Activated CD8-positive, alpha-beta memory T cell treated with anti-CD3 and anti-CD28 coated beads for 1 hour (primary cell): Measurements from ENCODE around the gene CCDC28B.

Experiments used
- DNase-seq, 2 donors: peaks; one replicate each; pipeline ENCODE4 v3.0.0-alpha.2; 2020; ENCODE audit warnings: low read depth in 1 of 2; ENCODE audit errors: extremely low read depth in 1 of 2

CCDC28B gene

DNA sequence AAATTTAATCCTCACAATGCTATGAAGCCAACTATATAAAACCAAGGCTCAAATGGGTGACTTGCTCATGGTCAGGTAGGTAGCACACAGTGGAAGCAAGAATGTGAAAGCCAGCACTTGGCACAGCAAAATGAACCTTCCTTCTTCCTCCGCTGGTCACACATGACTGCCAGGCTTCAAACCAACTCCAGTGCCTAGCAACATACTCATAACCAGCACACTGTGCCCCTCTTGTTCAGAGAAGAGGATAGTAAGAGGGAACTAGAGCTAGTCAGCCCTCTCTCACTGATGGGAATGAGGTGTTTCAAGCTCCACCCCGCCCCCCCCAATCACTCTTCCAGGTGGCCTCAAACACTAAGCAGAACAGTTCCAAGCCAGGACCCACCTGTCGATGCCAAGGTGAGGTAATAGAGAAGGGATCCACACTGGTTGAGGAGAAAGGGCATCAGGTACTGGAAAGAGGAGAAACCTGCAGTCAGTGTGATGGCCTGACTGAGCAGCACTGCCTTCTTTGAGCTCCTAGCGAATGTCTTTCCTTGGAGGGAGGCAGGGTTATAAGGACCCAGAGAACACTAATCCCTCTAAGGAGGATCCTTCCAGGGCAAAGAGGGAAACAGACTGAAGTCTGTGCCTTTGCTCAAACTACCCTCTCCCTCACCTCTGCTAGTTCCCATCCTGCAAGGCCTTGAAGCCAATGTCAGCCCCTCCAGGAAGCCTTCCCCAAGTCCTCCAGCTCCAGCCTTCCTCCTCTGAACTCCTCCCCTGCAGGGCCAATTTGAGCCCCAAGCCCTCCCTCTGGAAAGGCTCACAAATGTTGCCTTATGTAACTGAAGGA, 20.6 kb downstream of the CCDC28B start:
- DNase-seq = no peak

- no peak for DNase-seq
These were observed 21.2 kb downstream of the CCDC28B start for GRCh38 chr1:32221581-32221979.

- peak; percentile 82 to 83 for DNase-seq
These were observed 21.8 kb downstream of the CCDC28B start, which contains the start of the genes EIF3I and TMEM234 for GRCh38 chr1:32221980-32222755. Gene EIF3I (plus strand): TSS chr1:32222407. CDS start chr1:32222442, 35 bp downstream. Gene TMEM234 (minus strand): TSS chr1:32222353. CDS start chr1:32222322, 31 bp downstream.

- DNase-seq = no peak
These were observed 23.3 kb downstream of the CCDC28B start for GRCh38 chr1:32223683-32224082.

- DNase-seq = no peak
These were observed 23.9 kb downstream of the CCDC28B start for GRCh38 chr1:32224285-32224684.

DNA sequence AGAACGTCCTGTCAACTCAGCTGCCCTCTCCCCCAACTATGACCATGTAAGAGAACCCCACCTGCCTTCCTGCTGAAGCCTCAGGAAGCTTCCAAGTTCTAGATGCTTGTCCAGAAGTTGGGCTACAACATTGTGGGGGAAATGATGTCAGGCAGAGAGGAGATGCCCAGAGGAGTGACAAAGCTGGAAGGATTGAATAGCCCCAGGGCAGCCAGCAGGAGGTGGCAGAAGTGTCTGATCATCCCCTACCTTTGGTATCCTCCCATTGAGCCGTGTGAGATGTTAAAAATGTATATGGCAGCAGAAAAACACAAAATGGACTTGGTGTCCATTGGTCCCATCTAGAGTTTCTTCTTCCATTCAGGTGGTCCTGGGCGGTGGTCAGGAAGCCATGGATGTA, 28.4 kb downstream of the CCDC28B start:
- no peak for DNase-seq

- no peak for DNase-seq
These were observed 31.5 kb downstream of the CCDC28B start for GRCh38 chr1:32231843-32232432.

GRCh38 chr1:32232558-32233304, 32.3 kb downstream of the CCDC28B start:
- DNase-seq = no peak

DNA sequence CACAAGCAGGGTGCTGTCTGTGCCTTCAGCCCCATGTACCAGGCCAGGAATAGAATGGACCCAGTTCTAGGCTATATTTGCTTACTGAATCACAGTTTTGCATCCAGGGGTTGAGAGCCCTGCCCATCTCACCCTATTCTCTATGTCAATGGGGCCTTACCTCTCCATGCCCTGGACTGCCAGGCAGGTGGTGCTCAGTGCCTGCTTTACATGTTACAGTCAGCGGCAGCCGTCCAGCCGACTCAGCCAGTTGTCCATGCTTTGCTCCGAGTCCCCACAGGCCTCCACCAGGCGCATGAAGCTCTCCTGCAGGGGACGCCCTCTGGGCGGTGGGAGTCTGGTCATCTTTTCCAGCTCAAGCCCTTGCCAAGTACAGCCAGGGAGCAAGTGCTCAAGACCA, 34.4 kb downstream of the CCDC28B start:
- no peak for DNase-seq

DNA sequence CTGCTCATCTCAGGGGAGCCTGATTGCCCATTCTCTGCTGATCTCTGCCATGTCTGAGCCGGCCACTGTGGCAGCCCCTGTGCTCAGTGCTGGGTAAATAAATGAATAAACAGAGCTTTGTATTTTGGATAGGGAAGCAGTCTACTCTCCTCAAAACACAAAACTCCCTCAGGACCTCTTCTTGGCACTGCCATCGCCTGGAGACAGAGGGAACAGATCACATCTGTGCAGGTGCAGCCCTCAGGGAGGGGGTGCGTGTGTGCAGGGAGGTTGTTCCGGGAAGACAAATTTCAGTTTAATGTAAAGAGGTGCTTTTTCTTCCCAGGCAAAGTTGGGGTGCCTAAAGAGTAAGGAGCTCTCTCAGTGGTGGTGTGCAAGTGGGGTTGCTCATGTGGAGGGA, 38.9 kb downstream of the CCDC28B start:
- DNase-seq = no peak

GRCh38 chr1:32239790-32240139, 39.4 kb downstream of the CCDC28B start:
- no peak for DNase-seq

GRCh38 chr1:32240140-32240951, 40.0 kb downstream of the CCDC28B start:
- DNase-seq = peak in 1 of 2 donors; percentile 48

DNA sequence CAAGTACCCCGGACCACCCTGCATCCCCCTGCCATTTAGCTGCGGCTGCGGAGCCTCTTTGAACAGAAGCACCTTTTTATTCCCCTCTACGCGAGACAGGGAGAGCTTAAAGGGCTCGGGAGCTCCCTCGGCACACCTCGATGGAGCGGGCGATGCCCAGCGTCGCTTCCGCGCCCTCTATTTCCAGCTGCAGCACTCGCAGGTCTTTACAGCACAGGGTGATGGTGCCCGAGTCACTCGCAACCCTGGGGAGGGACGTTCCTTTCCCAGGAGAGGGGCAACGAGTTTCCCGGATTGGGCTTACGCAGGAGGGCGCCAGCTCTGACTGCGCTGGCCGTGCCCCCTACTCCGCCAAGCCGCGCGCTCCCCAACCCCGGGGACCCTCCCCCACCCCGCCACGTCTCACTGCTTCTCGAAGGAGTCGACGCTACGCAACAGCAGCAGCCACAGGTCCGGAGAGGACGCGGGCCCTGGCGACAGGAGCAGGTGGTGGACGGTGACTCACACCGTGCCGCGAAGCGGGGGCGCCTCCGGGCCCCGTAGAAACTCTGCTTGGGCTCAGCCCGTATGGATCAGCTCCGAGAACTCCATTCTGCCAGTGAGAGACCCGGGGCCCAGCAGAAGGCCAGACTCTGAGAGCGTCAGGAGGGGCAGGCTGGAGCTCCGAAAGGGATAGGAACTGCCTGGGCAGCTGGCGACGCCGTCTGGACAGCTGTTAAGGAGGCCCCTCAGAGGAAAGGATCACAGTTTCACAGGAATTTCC, 40.8 kb downstream of the CCDC28B start:
- DNase-seq = no peak

DNA sequence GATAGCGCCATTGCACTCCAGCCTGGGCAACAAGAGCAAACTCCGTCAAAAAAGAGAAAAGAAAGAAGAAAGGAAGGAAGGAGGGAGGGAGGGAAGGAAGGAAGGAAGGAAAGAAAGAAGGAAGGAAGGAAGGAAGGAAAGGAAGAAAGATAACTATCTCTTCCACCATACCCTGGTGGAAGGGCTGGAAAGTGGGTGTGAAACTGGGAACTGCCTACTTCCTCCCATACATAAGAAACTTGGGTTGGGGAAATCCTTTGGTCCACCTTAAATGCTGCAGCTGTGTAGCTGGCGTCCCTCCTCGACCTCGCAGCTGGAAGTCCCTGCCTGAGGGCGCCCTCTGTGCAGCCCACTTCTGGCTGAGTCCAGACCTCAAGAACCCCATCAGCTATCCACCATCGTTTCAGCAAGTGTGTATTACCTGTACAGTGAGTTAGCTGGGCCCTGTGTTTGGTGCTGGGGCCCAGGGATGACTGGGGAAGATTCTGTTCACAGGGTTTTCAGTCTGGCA, 42.0 kb downstream of the CCDC28B start:
- DNase-seq = no peak

- no peak for DNase-seq
These were observed 46.5 kb downstream of the CCDC28B start, which contains the start of gene FAM167B for GRCh38 chr1:32246888-32247273. Gene FAM167B (plus strand): TSS chr1:32247222. CDS start chr1:32247422, 200 bp downstream.

DNA sequence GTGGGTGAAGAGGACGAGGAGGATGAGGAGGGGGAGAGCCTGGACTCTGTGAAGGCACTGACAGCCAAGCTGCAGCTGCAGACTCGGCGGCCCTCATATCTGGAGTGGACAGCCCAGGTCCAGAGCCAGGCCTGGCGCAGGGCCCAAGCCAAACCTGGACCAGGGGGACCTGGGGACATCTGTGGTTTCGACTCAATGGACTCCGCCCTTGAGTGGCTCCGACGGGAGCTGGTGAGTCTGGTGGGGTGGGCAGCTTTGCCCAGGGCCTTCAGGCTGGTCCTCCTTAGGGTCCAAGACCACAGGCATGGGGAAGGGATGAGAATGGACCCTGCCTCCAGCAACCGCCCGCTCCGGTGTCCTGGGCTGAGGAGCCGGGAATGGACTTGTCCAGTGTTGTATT, 47.1 kb downstream of the CCDC28B start:
- no peak for DNase-seq

- DNase-seq = peak in 1 of 2 donors; percentile 61
These were observed 47.8 kb downstream of the CCDC28B start for GRCh38 chr1:32247983-32248889.
